ENCODE data around the gene LYRM2.

The LYRM2 gene, protein sequence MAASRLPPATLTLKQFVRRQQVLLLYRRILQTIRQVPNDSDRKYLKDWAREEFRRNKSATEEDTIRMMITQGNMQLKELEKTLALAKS

DNA sequence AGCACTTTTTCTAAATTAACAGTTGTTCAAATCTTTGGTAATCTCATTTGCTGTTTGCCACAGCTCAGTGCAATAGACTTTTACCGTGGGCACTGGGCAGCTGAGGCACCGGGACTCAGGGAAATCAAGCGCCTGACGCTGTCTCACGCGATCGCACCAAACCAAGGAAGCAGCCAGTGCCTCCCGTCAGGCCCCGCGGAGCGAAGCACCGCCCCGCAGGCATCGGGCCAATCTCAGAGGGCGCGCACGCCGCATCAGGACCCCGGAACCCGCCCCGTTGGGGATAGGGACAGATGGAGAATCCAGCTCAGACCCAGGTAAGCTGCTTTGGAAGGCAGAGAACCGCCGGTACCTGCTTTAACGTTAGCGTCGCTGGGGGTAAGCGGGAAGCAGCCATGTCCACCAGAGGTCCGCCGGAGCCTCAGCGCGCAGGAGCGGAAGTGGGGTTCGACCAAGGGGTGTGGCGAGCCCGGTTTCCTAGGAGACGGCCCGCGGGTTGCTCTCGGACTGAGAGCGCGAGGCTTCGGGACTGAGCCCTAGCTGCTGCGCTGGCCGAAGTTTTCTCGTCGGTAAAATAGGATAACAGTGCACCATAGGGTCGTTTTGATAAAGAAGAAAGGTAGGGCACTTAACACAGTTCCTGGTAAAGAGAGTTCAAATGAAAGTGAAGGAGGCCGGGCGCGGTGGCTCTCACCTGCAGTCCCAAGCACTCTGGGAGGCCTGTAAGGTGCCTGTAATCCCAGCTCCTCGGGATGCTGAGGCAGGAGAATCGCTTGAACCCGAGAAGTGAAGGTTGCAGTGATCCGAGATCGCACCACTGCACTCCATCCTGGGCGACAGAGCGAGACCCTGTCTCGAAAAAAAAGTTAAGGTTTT, at the start of gene LYRM2:
Gene LYRM2, minus strand, starts transcription at position 428 of the 876 bp plus-strand sequence. Its CDS starts 31 bp downstream, at position 397.
- peak; percentile 55 for DNase-seq

DNA sequence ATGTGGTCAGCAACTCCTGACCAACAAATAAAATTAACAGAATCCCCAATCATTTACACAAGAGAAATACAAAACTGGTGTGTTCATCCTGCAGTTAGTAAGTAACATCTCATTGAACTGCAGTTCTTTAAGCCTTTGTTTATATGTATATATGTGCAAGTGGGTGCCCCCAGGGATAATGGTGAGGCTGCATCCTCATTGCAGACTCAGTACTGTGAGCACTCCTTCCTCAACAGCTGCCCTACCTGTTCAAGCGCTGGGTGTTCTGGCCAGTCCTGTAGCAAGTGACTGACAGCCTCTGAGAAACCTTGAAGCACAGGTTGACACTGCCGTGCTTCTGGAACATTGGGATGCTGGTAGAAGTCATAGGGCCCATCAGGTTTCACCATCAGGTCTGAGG, 49.8 kb upstream of the LYRM2 start:
- no peak for DNase-seq

DNA sequence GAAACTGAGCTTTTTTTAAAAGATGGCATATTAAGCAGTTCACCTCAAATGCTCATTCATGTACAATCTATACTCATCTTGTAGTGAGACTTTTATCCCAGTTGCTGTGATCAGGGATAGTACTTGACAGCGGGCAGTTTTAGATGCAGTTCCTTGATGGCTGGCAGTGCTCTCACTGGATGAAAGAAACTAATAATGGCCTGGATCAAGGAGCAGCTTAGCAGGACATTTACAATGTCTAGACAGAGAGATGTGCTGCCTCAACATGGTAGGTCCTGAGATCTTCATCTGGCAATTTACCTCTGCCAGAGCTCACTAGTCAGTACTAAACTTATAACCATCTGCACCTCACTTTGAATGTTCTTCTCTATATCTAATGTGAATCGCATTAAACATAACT, 46.8 kb upstream of the LYRM2 start:
- DNase-seq = no peak

DNA sequence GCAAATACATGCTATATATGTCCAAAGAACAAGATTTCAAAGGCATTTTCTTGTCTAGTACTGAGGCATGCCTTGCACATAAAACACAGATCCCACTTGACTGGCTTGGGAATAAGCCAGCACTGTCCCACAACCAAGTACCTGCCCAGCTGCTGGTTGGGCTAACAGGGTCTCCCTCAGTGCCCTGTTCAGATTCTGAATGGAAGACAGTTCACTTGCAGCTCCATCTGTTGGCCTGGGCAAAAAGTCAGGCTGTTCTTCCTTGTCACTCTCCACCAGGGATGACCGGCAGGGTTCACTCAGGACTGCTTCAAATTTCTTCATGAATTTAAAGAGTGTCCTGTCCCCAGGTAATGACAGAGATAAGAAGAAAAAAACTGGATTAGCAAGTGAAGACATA, 44.4 kb upstream of the LYRM2 start:
- no peak for DNase-seq

DNA sequence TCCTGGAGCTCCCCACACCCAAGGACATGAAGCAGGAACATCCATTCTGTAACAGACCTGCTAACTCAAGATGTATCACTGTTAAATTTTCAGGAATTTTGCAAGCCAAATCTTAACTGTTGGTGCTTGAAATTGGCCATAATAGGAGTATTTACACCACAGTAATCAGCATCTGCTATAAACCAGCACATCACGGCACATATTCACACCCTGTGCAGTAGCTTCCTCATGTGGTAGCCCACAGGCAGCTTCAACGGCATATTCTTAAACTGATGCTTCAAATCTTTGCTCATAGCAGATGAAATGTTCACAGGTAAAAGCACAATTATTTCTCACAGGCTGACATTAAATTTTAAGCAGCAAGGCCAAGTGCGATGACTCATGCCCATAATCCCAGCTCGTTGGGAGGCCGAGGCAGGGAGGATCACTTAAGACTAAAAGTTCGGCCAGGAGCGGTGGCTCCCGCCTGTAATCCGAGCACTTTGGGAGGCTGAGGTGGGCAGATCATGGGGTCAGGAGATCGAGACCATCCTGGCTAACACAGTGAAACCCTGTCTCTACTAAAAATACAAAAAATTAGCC, 43.5 kb upstream of the LYRM2 start:
- no peak for DNase-seq

DNA sequence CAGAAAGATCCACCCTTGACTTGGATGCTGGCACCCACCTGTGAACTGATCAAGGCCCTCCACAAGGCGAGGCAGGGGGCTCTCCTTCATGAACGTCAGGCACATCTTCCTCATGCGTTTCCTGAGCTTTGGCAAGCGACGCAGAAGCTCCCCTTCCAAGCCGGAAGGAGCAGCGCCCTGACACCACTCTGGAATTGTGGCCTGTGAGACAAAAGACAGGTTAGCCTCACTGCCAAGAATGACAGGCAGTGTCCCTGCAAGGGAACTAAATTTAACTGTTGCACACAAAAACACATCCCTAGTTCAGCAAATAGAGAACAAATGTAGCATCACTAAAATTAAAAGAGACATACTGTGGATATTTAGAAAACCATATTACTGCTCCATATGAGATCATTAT, 42.0 kb upstream of the LYRM2 start:
- no peak for DNase-seq

DNA sequence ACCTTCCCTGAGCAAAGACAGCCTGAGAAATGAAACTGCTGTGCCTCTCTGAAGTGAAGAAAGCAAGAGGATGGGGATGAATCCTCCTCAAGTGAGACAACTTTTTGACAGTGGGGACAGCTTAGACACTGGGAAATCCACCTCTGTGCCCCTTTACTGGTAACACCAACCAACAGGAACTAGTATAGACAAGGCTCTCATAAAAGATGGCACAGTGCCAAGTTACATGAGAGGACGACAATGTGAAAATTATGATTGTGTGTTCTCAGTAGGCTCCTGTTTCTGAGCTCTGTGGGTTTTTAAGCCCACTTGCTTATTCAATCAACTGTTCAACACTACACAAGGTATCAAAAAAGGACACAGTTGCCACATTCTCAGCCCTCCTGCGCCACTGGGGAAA, 41.6 kb upstream of the LYRM2 start:
- no peak for DNase-seq

DNA sequence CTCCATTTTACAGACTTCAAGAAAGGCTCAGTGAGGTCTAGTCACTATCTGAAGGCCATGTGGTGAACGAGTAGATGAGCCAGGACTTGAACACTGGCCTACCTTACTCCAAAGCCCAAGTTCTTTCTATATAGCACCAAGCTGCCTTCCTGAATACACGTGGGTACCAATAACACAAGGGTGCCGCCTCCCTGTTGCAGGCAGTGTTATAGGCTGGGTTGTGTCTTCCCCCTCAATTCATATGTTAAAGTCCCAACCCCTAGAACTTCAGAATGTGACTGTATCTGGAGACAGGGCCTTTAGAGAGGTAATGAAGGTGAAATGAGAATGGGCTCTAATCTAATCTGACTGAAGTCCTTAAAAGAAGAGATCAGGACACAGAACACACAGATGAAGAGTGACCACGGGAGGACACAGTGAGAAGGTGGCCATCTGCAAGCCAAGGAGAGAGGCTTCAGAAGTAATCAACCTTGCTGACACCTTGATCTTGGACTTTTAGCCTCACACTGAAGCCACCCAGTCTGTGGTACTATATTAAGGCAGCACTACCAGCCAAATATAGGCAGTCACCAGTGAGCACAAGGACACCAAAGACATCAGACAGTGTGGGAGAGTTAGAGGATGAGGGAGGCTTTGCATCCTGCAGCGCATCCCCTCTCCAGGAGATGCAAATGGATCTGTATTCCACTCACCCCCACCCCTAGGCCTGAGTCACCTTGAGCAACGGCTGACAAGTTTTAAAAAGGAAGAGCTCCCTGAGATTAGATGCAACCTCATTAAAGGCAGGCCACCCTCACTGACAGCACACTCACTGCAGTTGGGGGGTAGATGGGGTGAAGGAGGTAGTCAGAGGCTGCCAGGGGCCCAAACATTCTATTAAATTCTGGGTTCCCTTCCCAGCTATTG, 40.9 kb upstream of the LYRM2 start:
- DNase-seq = no peak

DNA sequence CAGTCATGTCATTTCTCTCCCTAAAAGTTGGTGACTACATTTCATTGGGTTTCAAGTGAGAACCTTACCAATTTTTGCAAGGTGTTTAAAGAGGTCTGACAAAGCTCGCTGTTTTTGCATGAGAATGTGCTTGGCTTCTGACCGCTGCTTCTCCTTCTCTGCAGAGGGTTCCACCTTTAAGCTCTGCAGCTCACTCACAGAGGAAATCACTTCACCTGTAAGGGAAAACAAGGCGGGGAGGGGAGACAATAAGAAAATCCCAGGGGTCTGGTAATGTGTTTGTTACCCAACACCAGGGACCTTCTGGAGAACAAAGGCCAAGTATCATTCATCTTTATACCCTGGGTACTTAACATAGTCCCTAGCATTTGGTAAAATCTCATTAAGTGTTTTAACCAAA, 40.0 kb upstream of the LYRM2 start:
- no peak for DNase-seq

DNA sequence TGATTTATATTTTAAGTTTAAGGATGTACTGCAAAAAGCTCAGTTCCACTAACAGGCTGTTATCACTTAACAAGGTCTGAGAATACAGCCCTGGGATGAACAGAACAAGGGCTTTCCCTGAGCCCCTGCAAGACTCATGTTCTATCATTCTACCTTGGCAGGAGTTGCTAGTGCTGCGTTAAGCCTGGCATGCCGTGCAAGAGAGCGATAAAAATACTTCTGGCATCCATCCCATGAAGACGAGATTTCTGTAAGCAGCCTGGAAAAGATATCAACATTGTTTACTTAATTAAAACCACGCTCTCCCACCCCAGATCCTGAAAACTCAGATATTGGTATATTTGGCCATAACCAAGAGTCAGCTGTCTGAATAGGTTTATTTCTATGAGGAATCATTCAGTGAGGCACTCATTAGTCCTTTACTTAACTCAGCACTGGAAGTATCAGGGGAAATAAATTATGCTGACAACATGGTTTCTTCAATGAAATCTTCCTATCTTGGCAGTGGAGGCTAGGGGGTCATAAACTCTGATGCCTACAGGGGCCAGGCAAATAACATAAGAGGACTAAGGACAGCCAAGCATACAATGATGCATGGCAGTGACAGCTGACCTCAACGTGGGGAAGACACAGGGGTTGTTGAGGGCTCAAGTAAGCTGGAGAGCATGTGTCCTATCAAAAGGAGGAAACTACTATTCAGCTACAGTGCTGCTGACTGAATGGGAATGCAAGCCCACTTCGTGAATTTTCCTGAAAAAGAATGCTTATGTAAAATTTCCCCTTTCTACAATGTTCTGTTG, 37.6 kb upstream of the LYRM2 start:
- DNase-seq = no peak

DNA sequence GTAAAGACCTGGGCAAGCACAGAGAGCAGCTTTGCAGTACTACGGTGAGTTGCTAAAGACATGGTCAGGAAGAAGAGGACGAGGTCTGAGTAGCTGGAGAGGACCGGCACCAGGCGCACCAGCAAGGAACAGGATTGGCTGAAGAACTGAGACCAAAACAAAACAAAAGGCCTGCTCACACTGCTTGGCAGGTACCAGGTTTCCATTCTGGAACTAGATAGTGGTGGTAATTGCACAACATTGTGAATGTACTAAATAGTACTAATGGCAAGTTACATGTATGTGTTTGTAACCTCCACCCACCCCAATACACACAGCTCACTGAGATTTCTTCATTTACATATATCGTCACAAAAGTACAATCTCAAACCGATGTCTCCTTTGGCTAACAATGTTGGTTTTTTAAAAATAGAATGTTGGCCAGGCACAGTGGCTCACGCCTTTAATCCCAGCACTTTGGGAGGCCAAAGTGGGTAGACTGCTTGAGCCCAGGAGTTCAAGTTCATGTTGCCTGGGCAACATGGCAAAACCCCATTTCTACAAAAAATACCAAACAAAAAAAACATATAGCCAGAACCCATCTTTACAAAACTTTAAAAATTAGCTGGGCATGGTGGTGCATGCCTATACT, 32.5 kb upstream of the LYRM2 start:
- no peak for DNase-seq

DNA sequence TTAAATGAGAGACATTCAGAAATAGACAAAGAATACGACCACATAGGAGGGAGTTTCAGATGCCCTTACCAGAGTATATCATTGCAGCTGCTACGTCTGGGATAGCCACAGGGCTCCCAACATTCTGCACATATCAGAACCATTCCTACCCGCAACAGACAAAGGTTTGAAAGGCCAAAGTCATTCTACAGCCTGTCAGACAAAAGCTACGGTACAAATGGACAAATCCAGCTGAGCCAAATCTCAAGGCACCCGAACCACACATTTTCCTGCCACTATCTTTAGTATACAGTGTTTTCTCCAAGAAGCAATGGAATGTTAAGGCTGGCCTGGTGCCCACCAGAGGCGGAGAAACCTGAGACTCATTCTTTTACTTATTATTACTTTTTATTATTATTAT, 30.5 kb upstream of the LYRM2 start:
- no peak for DNase-seq

DNA sequence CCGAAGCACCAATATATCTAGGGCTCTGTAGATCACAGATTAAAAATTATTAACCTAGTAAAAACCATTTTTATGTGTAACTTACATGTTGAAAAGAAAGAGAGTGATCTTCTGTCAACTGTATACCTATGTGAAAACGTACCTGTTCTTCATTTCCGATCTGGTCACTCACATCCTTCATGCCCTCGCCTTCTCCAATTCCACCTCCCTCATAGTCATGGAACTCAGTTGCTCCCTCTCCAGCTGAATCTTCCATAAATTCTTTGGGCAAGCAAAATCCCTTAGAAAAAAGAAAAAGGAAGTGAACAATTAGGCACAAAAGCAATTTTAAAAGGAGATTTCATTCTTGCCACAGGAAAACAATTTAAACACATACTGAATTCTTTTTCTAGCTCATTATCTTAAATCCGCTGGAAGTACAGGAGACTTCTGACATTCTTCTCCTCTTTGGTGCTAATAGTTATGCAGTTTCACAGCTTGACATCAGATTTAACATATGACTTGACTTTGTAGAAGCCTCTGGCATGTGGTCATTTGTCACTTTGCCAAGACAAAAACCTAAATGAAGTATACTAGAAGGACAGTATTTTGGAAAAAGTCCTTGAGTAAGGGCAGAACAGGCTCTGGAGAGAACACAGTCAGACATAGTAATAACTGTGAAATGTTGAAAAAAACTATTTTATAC, 29.5 kb upstream of the LYRM2 start:
- no peak for DNase-seq

DNA sequence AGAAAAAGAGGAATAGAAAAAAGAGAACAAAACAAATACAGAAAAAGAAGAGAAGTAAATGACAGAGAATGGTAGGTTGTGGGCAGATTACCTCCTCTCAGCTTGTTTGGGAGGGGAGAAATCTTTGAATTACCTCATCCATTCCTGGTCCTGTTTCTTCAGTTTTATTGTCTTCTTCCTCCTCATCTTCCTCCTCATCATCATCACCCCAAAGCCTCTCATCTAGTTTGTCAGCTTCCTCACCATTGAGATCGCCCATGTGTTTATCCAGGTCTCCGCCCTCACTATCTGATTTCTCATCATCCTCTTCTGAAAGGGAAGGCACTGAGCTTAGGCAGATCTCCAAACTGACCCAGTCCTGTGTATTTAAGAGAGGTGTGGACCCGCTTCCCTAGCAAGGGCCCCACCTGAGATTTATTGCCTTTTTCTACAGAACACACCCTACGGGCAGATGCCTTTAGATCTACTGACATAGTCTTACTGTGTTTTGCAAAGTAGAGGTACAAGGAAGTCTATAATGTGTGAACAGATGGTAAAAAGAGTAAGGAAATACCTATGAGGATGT, 24.2 kb upstream of the LYRM2 start:
- DNase-seq = no peak

DNA sequence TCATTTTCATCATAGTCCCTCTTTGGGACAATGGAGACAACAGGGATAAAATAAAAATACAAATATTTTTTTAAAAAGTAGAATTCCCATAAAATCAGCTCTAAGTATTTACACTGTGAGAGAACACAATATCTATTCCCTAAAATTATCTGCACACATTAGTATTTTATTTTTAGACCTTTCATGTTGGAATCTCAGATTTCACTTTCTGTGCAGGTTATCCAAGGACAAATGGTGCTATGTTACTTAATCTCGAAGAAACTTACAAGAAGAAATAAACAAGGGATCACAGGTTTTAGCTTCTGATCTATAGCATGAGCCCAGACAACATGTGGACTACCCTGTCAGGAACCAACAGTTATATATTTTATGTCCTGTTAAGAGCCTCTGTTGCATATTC, 23.0 kb upstream of the LYRM2 start:
- DNase-seq = no peak

DNA sequence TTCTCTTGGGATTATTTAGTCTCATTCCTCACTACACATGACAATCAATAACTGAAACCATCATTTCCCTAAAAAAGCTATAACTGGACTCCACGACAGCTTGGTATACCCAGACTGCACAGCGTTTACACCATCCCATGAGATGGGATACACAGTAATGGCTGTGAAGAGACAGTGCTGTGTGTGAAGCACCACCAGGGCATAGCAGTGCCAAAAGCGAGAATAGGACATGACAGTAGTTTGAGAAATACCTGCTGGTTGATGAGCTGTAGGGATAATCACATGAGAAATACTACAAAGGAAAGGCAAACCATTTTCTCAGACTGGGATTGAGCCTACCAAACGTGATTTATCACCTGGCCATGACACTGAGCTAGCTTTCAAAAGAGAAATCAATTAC, 22.4 kb upstream of the LYRM2 start:
- DNase-seq = no peak

DNA sequence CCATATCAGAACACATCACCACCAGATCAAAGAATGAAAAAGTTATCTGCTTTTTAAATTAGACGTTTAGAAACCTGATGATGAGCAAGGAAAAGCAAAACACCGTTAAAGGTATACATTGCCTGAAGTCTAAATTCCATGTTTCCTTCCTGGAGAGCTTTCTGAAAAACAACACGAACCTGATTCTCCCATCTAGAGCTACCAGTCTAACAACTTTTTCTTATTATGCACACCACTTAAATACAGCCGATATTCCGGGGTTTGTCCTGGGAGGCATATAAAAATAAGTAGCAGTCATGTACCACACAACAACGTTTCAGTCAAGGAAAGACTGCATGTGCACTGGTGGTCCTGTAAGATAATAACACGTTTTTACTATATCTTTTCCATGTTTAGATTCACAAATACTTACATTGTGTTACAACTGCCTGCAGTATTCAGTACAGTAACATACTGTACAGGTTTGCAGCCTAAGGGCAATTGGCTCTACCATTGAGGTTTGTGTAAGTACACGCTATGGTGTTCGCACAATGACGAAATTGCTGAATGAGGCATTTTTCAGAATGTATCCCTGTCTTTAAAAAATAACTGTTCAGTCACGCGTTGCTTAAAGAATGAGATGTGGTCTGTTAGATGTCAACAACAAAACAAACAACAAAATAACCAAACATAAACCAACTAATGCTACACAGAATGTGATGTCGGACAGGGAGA, 19.1 kb upstream of the LYRM2 start:
- DNase-seq = no peak

DNA sequence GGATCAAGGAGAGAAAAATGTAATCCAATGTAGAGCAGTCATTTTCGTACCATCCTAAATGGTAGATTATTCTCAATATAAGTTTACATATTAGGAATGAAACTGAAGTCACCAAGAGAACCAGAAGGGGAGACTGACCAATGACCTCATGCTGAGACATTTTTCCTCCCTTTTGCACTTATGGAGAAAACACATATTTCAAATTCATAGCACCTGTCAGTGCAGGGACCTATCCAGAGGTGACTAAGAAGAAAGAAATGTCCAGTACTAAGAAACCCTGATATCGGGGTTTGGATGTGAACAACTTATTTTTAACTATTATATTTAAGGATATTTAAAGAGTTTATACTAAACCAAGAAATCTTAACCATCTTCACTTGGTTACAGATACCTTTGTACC, 16.6 kb upstream of the LYRM2 start:
- no peak for DNase-seq

DNA sequence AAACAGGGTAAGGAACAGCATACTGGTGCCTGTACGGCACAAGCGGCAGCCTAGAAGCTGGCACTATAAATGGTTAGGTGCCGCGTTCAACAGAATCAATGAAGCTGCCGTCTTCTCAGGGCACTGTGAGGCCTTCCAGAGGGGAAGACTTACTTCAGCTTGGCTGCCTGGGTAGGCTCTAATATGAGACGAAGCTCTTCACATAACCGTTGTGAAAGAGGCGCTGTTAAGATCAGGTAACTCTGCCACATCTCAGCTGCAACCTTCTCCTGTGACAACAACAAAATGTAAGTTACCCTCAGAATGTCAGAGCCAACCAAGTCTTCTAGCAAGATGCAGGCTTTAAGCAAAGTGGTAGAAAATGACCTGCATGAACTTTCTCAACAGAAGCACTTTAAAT, 12.0 kb upstream of the LYRM2 start:
- DNase-seq = no peak

DNA sequence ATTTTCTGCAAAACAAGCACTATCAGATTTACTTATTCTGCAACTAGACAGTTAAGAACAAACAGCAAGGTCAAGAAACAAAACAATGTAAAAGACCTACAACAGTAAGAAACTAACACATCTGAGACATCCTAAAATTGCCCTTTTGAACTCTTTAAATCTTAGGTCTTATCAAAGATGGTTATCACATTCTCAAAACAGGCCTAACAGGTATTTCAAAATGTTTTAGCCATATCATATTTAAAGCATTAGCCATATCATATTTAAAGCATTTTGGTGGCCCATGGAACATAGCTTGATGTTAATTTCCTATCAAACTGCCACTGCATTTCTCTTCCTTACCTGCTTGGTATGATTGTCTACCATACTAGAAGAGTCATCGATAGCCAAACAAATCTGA, 11.1 kb upstream of the LYRM2 start:
- DNase-seq = no peak

Measured in NCI-H1694 (cell line).